ENCODE measurements around the gene ZNF518B. TPM values are rescaled to one million over a fixed set of nuclear protein-coding genes. Genes with fewer than 3 reads are reported as not detected.

The ZNF518B gene
- total RNA-seq, 1 experiment from 2014 or later, result 11.5 TPM

- Histone ChIP-seq H2BK20ac (ENCODE audit: low read depth, low read length, poor library complexity, severe bottlenecking) (no peak overlapping the region), H2AK5ac (ENCODE audit: insufficient read length, low read length) (no peak overlapping the region), H3K56ac (ENCODE audit: insufficient read length, low read depth, low read length) (no peak overlapping the region), H4K5ac (ENCODE audit: insufficient read length, low read depth, low read length) (no peak overlapping the region), H3K9me3 (ENCODE audit: control insufficient read depth, low read depth, low read length) (no peaks in the 10 kb centered on the region), H3K23ac (ENCODE audit: insufficient read length, low read depth, low read length) (no peak overlapping the region), H2AFZ (ENCODE audit: low read length) (no peak overlapping the region), H3K18ac (ENCODE audit: insufficient read length, low read depth, low read length) (peak overlapping the region; percentile 87), H3K27ac (ENCODE audit: insufficient read length, low read depth, low read length) (no peak overlapping the region), H3K79me1 (ENCODE audit: insufficient read depth, low read depth, low read length, poor library complexity, severe bottlenecking) (no peaks in the 10 kb centered on the region), H3K27me3 (ENCODE audit: insufficient read depth, low read length) (peaks cover 38% of the 10 kb centered on the region), H4K20me1 (ENCODE audit: control insufficient read depth, insufficient read depth, insufficient read length) (no peaks in the 10 kb centered on the region), H3K4me2 (ENCODE audit: insufficient read depth, insufficient read length, low read length) (peak overlapping the region; percentile 48), H3T11ph (ENCODE audit: low read length) (no peak overlapping the region), H2BK5ac (ENCODE audit: insufficient read length, low read length) (no peak overlapping the region), H3K23me2 (ENCODE audit: insufficient read length, low read depth, low read length, poor library complexity, severe bottlenecking) (peaks cover 7% of the 10 kb centered on the region), H2BK12ac (ENCODE audit: insufficient read length, low read depth, low read length) (no peak overlapping the region), H2BK15ac (ENCODE audit: low read depth, low read length) (no peak overlapping the region), H2BK120ac (ENCODE audit: low read depth, low read length, poor library complexity, severe bottlenecking) (no peak overlapping the region), H3K4me1 (ENCODE audit: insufficient read depth, low read length) (peaks cover 6% of the 10 kb centered on the region; the same call in 1 of the 2 replicates), H4K8ac (replicated peaks; ENCODE audit: insufficient read length, low read depth, low read length) (no peak overlapping the region), H3K4ac (ENCODE audit: low read depth, low read length) (no peak overlapping the region), H3K14ac (ENCODE audit: insufficient read depth, low read length) (peak overlapping the region; percentile 95), H3K79me2 (ENCODE audit: insufficient read depth, low read length) (no peaks in the 10 kb centered on the region), H3K9ac (ENCODE audit: extremely low read depth, insufficient read length, low read length) (peak overlapping the region; percentile 48), H4K91ac (ENCODE audit: insufficient read length, low read depth, low read length) (no peak overlapping the region)
- DNase-seq, result no peak
- Mint-ChIP-seq H3K27me3 (ENCODE audit: low read depth) (peaks cover 56% of the 10 kb centered on the region), H3K36me3 (ENCODE audit: insufficient read depth in 1 of 3, low read depth in 3 of 3) (peaks cover 22 to 30% (median 26%) of the 10 kb centered on the region in 3 experiments), H3K4me1 (peaks cover 27 to 29% of the 10 kb centered on the region in 2 experiments), H3K27ac (no peak overlapping the region; a peak in 1 of 7 replicates), H3K9me3 (peaks cover 3 to 6% of the 10 kb centered on the region in 2 experiments; a peak in 4 of 5 replicates), H3K4me3 (peak overlapping the region; percentile 76 to 88)
- TF ChIP-seq CTCF (conservative IDR thresholded peaks at IDR 0.05), result no peak
- WGBS (ENCODE audit: extremely low coverage, insufficient read length, low lambda C conversion rate), result no CpG with 5 or more reads among the region's 11 CpGs
Observed at GRCh38 chr4:10456260-10456594, 999 bp downstream of the ZNF518B start.

Data from H9 (cell line).